HG03558 (cell line): ENCODE results near the gene STXBP5.
"Not testable (repeated sequence)": the region's sequence is repeated elsewhere in the genome, so short reads cannot be mapped to it uniquely, and the experiment has no call there.

Experiments used
- ATAC-seq: cut with Tn5 transposase; IDR thresholded peaks from one replicate; pipeline ENCODE4 v1.9.1; 2021; ENCODE audit warnings: moderate number of reproducible peaks; ENCODE audit not compliant: unreplicated experiment; ENCODE audit errors: extremely low read depth

Gene STXBP5

GRCh38 chr6:147234685-147235084, 30.5 kb downstream of the STXBP5 start:
- ATAC-seq: no peak

- no peak for ATAC-seq
Measured at GRCh38 chr6:147238164-147238563, 33.9 kb downstream of the STXBP5 start.

- no peak for ATAC-seq
Measured at GRCh38 chr6:147238906-147239305, 34.7 kb downstream of the STXBP5 start.

DNA sequence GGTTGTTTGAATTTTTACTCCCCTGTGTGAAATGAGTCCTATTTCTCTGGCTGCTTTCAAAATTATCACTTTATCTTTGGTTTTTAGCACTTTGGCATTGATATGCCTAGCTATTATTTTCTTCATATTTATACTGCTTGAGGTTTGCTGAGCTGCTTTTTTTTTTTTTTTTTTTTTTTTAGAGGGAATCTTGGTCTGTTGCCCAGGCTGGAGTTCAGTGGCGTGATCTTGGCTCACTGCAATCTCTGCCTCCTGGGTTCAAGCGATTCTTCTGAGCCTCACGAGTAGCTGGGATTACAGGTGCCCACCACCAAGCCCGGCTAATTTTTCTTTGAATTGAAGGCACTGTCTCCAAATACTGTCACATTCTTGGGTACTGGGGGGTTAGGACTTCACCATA, 40.6 kb downstream of the STXBP5 start:
- no peak for ATAC-seq

GRCh38 chr6:147245693-147246092, 41.5 kb downstream of the STXBP5 start:
- no peak for ATAC-seq

GRCh38 chr6:147246853-147247635, 42.8 kb downstream of the STXBP5 start:
- ATAC-seq: no peak

GRCh38 chr6:147248859-147249258, 44.6 kb downstream of the STXBP5 start:
- ATAC-seq: no peak

DNA sequence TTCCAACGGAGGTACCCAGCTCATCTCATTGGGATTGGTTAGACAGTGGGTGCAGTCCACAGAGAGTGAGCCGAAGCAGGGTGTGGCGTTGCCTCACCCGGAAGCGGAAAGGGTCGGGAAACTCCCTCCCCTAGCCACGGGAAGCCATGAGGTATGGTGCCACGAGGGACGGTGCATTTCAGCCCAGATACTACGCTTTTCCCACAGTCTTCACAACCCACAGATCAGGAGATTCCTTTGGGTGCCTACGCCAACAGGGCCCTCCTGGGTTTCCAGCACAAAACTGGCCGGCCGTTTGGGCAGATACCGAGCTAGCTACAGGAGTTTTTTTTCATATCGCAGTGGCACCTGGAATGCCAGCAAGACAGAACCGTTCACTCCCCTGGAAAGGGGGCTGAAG, 46.9 kb downstream of the STXBP5 start:
- ATAC-seq: no peak

DNA sequence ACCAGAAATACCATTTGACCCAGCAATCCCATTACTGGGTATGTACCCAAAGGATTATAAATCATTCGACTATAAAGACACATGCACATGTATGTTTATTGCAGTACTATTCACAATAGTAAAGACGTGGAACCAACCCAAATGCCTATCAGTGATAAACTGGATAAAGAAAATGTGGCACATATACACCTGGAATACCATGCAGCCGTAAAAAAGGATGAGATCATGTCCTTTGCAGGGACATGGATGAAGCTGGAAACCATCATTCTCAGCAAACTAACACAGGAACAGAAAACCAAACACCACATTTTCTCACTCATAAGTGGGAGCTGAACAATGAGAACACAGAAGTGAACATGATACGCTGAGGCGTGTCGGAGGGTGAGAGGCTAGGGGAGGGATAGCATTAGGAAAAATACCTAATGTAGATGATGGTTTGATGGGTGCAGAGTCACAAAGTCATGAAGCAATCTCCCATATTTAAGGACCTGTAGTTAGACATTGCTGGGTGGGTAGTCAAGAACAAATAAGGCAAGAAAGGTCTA, 50.8 kb downstream of the STXBP5 start:
- not testable (repeated sequence) for ATAC-seq

DNA sequence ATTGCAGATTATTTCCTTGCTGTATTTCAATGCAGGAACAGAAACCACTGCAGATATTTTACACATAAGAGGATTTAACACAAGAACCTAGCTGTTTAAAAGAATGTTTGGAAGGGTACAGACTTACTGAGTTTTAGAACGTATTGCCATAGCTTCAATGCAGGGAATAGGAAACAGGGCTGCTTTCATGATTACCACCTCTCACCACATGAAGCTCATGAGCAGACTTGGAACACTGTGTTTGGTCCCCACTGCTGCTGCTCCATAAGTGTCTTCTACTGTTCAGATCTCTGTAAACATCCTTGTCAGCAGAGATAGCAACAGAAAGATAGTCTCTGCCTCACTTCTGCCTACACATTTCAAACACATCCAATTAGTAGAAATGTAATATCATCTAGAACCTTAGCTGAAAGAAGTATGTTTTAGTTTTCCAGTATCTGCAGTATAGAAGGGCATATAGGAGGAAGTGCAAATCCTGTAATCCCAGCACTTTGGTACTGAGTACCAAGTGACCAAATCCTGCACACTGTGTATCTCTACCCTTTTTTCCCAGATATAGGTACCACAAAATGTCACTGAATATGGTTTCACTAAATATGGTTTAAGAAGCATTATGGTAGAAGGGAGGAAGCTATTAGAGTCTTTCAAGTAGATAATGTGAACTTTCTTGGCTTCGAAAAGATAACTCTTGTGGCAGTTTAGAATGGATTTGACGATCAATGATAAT, 51.9 kb downstream of the STXBP5 start:
- no peak for ATAC-seq

- ATAC-seq: no peak
Measured at GRCh38 chr6:147257760-147258159, 53.5 kb downstream of the STXBP5 start.

DNA sequence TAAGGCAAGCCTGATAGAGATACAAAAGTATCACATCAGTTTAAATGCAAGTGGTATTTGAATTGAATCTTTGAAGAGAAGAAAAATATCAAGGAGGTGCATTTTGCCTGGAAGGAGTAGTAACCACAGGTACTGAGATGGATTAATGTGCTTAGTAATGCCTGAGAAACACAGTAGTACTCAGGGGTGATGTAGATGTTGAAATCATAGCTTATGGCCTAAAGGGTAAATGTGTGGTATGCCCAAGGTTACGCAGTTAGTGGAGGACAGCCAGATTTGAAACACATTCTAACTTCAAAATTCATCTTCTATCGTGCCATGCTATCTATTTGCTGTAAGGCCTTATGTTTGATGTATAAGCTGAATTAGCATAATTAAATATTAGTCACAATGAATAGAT, 55.9 kb downstream of the STXBP5 start:
- no peak for ATAC-seq

DNA sequence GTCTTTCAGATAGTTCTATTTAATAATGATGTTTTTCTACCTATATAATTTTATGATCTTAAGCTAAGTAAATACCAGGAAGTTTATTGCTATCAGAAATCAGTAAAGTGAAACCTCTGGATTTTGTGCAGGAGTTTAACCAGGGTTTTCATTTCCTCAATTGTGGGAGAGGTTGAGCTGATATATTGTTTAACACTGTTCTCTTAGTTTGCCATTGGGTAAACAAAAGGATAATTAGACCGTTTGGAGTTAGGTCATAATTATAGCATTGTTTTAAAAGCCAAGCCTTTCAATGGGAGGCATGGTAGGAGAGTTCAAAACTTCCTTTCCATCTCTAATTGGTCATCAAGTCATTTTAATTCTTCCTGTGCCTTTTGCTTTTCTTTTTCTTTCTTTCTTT, 58.7 kb downstream of the STXBP5 start:
- no peak for ATAC-seq

DNA sequence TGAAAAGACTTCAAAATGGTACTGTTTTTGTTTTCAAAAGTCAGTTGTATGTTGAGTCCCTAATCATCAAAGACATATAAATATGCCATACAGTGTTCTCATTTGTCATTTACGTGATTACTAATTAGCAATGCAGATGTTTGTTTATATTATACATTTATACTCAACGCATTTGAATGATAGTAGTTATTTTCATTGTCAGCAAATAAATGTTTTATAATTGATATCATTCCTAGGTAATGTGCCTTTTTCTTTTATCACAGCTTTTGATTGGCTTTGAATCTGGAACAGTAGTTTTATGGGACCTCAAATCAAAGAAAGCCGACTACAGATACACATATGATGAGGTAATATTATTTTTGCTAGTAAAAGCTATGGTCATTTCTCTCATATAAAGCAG, 62.6 kb downstream of the STXBP5 start:
- no peak for ATAC-seq

GRCh38 chr6:147267658-147268057, 63.4 kb downstream of the STXBP5 start:
- no peak for ATAC-seq

- no peak for ATAC-seq
Measured at GRCh38 chr6:147268254-147268653, 64.0 kb downstream of the STXBP5 start.

GRCh38 chr6:147274012-147274411, 69.8 kb downstream of the STXBP5 start:
- no peak for ATAC-seq

GRCh38 chr6:147274776-147275175, 70.6 kb downstream of the STXBP5 start:
- no peak for ATAC-seq

DNA sequence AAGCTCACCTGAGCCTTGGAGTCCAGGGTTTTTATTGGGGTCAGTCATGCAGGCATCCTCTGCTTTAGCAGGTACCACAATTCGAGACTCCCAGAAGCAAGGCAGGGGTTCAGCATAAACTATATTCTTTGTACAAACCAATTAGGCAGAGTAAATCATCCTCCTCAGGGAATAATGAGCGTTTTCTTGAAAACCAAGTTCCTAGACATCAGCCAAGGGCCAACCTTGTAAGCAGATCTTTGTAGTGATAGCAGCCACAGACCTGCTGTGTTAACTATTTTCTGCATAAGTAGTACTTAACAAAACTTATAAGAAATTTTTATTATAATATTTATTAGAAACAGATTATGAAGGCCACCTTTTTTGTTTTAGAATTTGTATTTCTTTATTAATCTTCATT, 74.7 kb downstream of the STXBP5 start:
- ATAC-seq: no peak

- ATAC-seq: no peak
Measured at GRCh38 chr6:147279427-147279826, 75.2 kb downstream of the STXBP5 start.

- ATAC-seq: no peak
Measured at GRCh38 chr6:147281895-147282565, 77.8 kb downstream of the STXBP5 start.
